Measurements from ENCODE around the gene HDAC4. TPM values are rescaled to one million over a fixed set of nuclear protein-coding genes. Genes with fewer than 3 reads are reported as not detected.
A peak's percentile ranks its signal among the peaks of the same experiment; 100 is the strongest.

The HDAC4 gene
- total RNA-seq, 1 experiment from 2014 or later: 44.4 TPM

DNA sequence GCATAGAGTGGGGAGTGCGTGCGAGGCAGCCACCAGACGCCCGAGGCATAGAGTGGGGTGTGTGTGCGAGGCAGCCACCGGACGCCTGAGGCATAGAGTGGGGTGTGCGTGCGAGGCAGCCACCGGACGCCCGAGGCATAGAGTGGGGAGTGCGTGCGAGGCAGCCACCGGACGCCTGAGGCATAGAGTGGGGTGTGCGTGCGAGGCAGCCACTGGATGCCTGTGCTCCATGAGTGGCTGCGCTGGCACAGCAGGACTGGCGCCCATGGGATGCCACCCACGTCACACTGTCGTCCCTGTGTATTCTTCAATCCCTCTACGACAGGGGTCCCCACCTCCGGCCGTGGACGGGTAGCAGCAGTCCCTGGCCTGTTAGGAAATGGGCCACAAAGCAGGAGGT, 221.9 kb downstream of the HDAC4 start (continued):
- TF ChIP-seq, protein P1, sequence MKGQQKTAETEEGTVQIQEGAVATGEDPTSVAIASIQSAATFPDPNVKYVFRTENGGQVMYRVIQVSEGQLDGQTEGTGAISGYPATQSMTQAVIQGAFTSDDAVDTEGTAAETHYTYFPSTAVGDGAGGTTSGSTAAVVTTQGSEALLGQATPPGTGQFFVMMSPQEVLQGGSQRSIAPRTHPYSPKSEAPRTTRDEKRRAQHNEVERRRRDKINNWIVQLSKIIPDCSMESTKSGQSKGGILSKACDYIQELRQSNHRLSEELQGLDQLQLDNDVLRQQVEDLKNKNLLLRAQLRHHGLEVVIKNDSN (CRISPR knock-in tag; IDR thresholded peaks at IDR 0.05): no peak
- no peak for TF ChIP-seq CREM (CRISPR knock-in tag; IDR thresholded peaks at IDR 0.05)

DNA sequence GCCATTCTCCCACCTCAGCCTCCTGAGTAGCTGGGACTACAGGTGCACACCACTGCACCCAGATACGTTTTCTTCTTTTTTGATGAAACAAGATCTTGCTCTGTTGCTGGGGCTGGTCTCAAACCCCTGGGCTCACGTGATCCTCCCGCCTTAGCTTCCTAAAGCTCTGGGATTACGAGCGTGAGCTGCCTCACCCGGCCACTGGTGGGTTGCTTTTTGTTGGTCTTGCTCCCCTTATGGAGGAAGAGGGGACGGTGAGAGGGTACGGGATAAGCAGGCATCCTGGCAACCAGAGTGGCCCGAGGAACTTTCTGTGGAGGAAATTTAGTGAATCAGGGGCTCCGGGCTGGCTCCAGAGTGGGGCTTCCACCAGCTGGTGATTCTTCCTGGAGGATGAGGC, 222.3 kb downstream of the HDAC4 start:
- peaks cover 55% of the 10 kb centered on the region for H3K36me3 Mint-ChIP-seq
- CTCF ChIA-PET: no interaction called here

DNA sequence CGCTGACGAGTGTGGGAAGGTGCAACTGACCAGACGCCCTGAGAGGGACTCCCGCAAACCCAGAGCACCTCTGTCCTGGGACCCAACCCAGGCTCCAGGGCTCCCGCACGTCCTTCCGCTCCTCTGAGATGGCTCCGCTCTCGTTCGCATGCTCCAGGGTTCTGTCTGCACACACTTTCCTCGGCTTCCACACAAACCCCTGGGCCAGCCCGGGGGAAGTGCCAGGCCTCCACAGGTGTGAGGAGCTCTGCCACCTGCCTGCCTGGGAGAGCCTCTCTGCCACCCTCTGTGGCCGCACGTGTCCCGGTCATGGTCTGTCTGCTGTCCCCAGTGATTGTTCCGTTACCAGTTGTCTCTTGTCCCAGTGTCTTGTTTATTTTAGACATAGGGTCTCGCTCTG, 222.9 kb downstream of the HDAC4 start:
- H3K4me3 Mint-ChIP-seq: no peak overlapping the region
- ChIA-PET CTCF (no interaction called here), POLR2A (no interaction called here)
- H3K4me1 Mint-ChIP-seq: peaks cover 9% of the 10 kb centered on the region; the same call in 1 of the 2 replicates
- H3K27me3 Mint-ChIP-seq (ENCODE audit: low read depth): no peaks in the 10 kb centered on the region; the same call in 1 of the 2 replicates
- peaks cover 60% of the 10 kb centered on the region for H3K36me3 Mint-ChIP-seq
- ATAC-seq (no peak), DNase-seq (ENCODE audit: low spot score) (no peak)
- H3K9me3 Mint-ChIP-seq: peaks cover 41% of the 10 kb centered on the region
- H3K27ac Mint-ChIP-seq: no peak overlapping the region
- TF ChIP-seq NFATC4 (CRISPR knock-in tag; IDR thresholded peaks at IDR 0.05) (no peak), ZNF263 (CRISPR knock-in tag; IDR thresholded peaks at IDR 0.05; ENCODE audit: low read depth) (no peak), OVOL2 (CRISPR knock-in tag; IDR thresholded peaks at IDR 0.05; ENCODE audit: borderline replicate concordance) (no peak), FOXK1 (CRISPR knock-in tag; IDR thresholded peaks at IDR 0.05) (no peak), FOXP1 (CRISPR knock-in tag; IDR thresholded peaks at IDR 0.05; ENCODE audit: borderline replicate concordance) (no peak), SP1 (CRISPR knock-in tag; conservative IDR thresholded peaks at IDR 0.05) (no peak), JUN (CRISPR knock-in tag; IDR thresholded peaks at IDR 0.05) (no peak)
- TF ChIP-seq, protein P2, sequence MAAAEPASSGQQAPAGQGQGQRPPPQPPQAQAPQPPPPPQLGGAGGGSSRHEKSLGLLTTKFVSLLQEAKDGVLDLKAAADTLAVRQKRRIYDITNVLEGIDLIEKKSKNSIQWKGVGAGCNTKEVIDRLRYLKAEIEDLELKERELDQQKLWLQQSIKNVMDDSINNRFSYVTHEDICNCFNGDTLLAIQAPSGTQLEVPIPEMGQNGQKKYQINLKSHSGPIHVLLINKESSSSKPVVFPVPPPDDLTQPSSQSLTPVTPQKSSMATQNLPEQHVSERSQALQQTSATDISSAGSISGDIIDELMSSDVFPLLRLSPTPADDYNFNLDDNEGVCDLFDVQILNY (CRISPR knock-in tag; IDR thresholded peaks at IDR 0.05): no peak
- TF ChIP-seq, protein P3, sequence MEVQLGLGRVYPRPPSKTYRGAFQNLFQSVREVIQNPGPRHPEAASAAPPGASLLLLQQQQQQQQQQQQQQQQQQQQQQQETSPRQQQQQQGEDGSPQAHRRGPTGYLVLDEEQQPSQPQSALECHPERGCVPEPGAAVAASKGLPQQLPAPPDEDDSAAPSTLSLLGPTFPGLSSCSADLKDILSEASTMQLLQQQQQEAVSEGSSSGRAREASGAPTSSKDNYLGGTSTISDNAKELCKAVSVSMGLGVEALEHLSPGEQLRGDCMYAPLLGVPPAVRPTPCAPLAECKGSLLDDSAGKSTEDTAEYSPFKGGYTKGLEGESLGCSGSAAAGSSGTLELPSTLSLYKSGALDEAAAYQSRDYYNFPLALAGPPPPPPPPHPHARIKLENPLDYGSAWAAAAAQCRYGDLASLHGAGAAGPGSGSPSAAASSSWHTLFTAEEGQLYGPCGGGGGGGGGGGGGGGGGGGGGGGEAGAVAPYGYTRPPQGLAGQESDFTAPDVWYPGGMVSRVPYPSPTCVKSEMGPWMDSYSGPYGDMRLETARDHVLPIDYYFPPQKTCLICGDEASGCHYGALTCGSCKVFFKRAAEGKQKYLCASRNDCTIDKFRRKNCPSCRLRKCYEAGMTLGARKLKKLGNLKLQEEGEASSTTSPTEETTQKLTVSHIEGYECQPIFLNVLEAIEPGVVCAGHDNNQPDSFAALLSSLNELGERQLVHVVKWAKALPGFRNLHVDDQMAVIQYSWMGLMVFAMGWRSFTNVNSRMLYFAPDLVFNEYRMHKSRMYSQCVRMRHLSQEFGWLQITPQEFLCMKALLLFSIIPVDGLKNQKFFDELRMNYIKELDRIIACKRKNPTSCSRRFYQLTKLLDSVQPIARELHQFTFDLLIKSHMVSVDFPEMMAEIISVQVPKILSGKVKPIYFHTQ (CRISPR knock-in tag; IDR thresholded peaks at IDR 0.05): no peak
- TF ChIP-seq, protein P4, sequence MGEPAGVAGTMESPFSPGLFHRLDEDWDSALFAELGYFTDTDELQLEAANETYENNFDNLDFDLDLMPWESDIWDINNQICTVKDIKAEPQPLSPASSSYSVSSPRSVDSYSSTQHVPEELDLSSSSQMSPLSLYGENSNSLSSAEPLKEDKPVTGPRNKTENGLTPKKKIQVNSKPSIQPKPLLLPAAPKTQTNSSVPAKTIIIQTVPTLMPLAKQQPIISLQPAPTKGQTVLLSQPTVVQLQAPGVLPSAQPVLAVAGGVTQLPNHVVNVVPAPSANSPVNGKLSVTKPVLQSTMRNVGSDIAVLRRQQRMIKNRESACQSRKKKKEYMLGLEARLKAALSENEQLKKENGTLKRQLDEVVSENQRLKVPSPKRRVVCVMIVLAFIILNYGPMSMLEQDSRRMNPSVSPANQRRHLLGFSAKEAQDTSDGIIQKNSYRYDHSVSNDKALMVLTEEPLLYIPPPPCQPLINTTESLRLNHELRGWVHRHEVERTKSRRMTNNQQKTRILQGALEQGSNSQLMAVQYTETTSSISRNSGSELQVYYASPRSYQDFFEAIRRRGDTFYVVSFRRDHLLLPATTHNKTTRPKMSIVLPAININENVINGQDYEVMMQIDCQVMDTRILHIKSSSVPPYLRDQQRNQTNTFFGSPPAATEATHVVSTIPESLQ (CRISPR knock-in tag; IDR thresholded peaks at IDR 0.05): no peak
- TF ChIP-seq, protein P5, sequence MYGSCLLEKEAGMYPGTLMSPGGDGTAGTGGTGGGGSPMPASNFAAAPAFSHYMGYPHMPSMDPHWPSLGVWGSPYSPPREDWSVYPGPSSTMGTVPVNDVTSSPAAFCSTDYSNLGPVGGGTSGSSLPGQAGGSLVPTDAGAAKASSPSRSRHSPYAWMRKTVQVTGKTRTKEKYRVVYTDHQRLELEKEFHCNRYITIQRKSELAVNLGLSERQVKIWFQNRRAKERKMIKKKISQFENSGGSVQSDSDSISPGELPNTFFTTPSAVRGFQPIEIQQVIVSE (CRISPR knock-in tag; IDR thresholded peaks at IDR 0.05; ENCODE audit: borderline replicate concordance): no peak
- TF ChIP-seq, protein P6, sequence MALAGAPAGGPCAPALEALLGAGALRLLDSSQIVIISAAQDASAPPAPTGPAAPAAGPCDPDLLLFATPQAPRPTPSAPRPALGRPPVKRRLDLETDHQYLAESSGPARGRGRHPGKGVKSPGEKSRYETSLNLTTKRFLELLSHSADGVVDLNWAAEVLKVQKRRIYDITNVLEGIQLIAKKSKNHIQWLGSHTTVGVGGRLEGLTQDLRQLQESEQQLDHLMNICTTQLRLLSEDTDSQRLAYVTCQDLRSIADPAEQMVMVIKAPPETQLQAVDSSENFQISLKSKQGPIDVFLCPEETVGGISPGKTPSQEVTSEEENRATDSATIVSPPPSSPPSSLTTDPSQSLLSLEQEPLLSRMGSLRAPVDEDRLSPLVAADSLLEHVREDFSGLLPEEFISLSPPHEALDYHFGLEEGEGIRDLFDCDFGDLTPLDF (CRISPR knock-in tag; IDR thresholded peaks at IDR 0.05): no peak

More for the DNA sequence above, 222.3 kb downstream of the HDAC4 start:
- DNase-seq (ENCODE audit: low spot score) (peak; percentile 0), ATAC-seq (no peak)
- Mint-ChIP-seq H3K4me1 (peaks cover 10% of the 10 kb centered on the region; the same call in 1 of the 2 replicates), H3K27ac (no peak overlapping the region), H3K27me3 (ENCODE audit: low read depth) (no peaks in the 10 kb centered on the region; the same call in 1 of the 2 replicates), H3K4me3 (no peak overlapping the region), H3K9me3 (peaks cover 35% of the 10 kb centered on the region)
- POLR2A ChIA-PET: no interaction called here
- TF ChIP-seq TCF7 (CRISPR knock-in tag; IDR thresholded peaks at IDR 0.05; ENCODE audit: low read depth) (no peak), ESRRA (CRISPR knock-in tag; IDR thresholded peaks at IDR 0.05; ENCODE audit: borderline replicate concordance) (no peak)
- TF ChIP-seq, protein P7, sequence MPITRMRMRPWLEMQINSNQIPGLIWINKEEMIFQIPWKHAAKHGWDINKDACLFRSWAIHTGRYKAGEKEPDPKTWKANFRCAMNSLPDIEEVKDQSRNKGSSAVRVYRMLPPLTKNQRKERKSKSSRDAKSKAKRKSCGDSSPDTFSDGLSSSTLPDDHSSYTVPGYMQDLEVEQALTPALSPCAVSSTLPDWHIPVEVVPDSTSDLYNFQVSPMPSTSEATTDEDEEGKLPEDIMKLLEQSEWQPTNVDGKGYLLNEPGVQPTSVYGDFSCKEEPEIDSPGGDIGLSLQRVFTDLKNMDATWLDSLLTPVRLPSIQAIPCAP (CRISPR knock-in tag; IDR thresholded peaks at IDR 0.05): no peak
- TF ChIP-seq, protein P8, sequence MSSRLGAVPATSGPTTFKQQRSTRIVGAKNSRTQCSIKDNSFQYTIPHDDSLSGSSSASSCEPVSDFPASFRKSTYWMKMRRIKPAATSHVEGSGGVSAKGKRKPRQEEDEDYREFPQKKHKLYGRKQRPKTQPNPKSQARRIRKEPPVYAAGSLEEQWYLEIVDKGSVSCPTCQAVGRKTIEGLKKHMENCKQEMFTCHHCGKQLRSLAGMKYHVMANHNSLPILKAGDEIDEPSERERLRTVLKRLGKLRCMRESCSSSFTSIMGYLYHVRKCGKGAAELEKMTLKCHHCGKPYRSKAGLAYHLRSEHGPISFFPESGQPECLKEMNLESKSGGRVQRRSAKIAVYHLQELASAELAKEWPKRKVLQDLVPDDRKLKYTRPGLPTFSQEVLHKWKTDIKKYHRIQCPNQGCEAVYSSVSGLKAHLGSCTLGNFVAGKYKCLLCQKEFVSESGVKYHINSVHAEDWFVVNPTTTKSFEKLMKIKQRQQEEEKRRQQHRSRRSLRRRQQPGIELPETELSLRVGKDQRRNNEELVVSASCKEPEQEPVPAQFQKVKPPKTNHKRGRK (CRISPR knock-in tag; IDR thresholded peaks at IDR 0.05; ENCODE audit: borderline replicate concordance): no peak
- TF ChIP-seq, protein P2 (CRISPR knock-in tag; IDR thresholded peaks at IDR 0.05): no peak
- TF ChIP-seq, protein P9, sequence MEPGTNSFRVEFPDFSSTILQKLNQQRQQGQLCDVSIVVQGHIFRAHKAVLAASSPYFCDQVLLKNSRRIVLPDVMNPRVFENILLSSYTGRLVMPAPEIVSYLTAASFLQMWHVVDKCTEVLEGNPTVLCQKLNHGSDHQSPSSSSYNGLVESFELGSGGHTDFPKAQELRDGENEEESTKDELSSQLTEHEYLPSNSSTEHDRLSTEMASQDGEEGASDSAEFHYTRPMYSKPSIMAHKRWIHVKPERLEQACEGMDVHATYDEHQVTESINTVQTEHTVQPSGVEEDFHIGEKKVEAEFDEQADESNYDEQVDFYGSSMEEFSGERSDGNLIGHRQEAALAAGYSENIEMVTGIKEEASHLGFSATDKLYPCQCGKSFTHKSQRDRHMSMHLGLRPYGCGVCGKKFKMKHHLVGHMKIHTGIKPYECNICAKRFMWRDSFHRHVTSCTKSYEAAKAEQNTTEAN (CRISPR knock-in tag; IDR thresholded peaks at IDR 0.05): no peak

Data from WTC11 (cell line).